GM23338 (cell line): Measurements from ENCODE around the gene SLC12A6. TPM values are rescaled to one million over a fixed set of nuclear protein-coding genes. Genes with fewer than 3 reads are reported as not detected.

ENCODE experiments used
- ATAC-seq: fragments of 200-7000 bp; cut with Tn5 transposase; 3 replicates; pipeline ENCODE4 v1.9.1; 2020
- DNase-seq: peaks from one replicate; pipeline ENCODE4 v3.0.0-alpha.2; 2015; ENCODE audit warnings: low spot score
- H2AFZ ChIP-seq: fragments of 200-600 bp; sonication (generic); 2 replicates; pipeline ENCODE4 v1.8.0; 2016; ENCODE audit warnings: antibody characterized with exemption, mild to moderate bottlenecking, moderate library complexity
- H3F3A ChIP-seq: fragments of 200-600 bp; sonication (generic); replicated peaks from 2 replicates; pipeline ENCODE4 v1.8.0; 2017; ENCODE audit warnings: antibody characterized with exemption, mixed run types, low read depth
- H3K27ac ChIP-seq: fragments of 200-600 bp; sonication (generic); 2 replicates; pipeline ENCODE4 v1.6.1; 2016; ENCODE audit warnings: low read depth
- H3K27me3 ChIP-seq: fragments of 200-600 bp; sonication (generic); 2 replicates; pipeline ENCODE4 v1.8.0; 2016; ENCODE audit warnings: mild to moderate bottlenecking, mixed run types, moderate library complexity; ENCODE audit not compliant: insufficient read depth
- H3K36me3 ChIP-seq: fragments of 200-600 bp; sonication (generic); 2 replicates; pipeline ENCODE4 v1.8.0; 2016; ENCODE audit warnings: mild to moderate bottlenecking; ENCODE audit not compliant: insufficient read depth
- H3K4me1 ChIP-seq: fragments of 200-600 bp; sonication (generic); 2 replicates; pipeline ENCODE4 v1.8.0; 2016; ENCODE audit warnings: mild to moderate bottlenecking, moderate library complexity; ENCODE audit not compliant: insufficient read depth
- H3K4me2 ChIP-seq: fragments of 200-600 bp; sonication (generic); 2 replicates; pipeline ENCODE4 v1.7.1; 2017; ENCODE audit warnings: mixed run types
- H3K4me3 ChIP-seq: fragments of 200-600 bp; sonication (generic); 2 replicates; pipeline ENCODE4 v1.6.1; 2016; ENCODE audit warnings: mixed run types
- H3K79me2 ChIP-seq: fragments of 200-600 bp; sonication (generic); replicated peaks from 2 replicates; pipeline ENCODE4 v1.8.0; 2017; ENCODE audit warnings: mild to moderate bottlenecking; ENCODE audit not compliant: insufficient read depth
- H3K9me2 ChIP-seq: fragments of 200-600 bp; sonication (generic); 2 replicates; pipeline ENCODE4 v1.8.0; 2017; ENCODE audit not compliant: insufficient read depth
- H4K20me1 ChIP-seq: fragments of 200-600 bp; sonication (generic); replicated peaks from 2 replicates; pipeline ENCODE4 v1.8.0; 2017; ENCODE audit warnings: mild to moderate bottlenecking; ENCODE audit not compliant: insufficient read depth
- H3K27ac Mint-ChIP-seq: 2 replicates; pipeline ENCODE4 v1.8.0; 2020; ENCODE audit warnings: inconsistent platforms, mild to moderate bottlenecking, moderate library complexity, mixed read lengths
- H3K27me3 Mint-ChIP-seq: 3 replicates; pipeline ENCODE4 v1.8.0; 2022; ENCODE audit warnings: low read depth, mild to moderate bottlenecking, moderate library complexity, mixed read lengths, inconsistent platforms; ENCODE audit not compliant: insufficient read depth, poor library complexity
- H3K36me3 Mint-ChIP-seq: 3 replicates; pipeline ENCODE4 v1.8.0; 2021; ENCODE audit warnings: low read depth, mild to moderate bottlenecking, inconsistent platforms, moderate library complexity, mixed read lengths
- H3K4me1 Mint-ChIP-seq: 3 replicates; pipeline ENCODE4 v1.8.0; 2020; ENCODE audit warnings: mild to moderate bottlenecking, inconsistent platforms, mixed read lengths
- H3K4me3 Mint-ChIP-seq: 3 replicates; pipeline ENCODE4 v1.8.0; 2021; ENCODE audit warnings: moderate library complexity, mild to moderate bottlenecking, inconsistent platforms, mixed read lengths
- H3K9me3 Mint-ChIP-seq: 3 replicates; pipeline ENCODE4 v1.8.0; 2020; ENCODE audit warnings: moderate library complexity, mild to moderate bottlenecking, inconsistent platforms, mixed read lengths
- CREB1 ChIP-seq: fragments of 250-450 bp; sonication (Bioruptor Pico); IDR thresholded peaks from 2 replicates; pipeline ENCODE4 v1.5.0; 2020; ENCODE audit warnings: low read depth, mild to moderate bottlenecking, moderate library complexity
- ETS1 ChIP-seq: IDR thresholded peaks from 2 replicates; pipeline ENCODE4 v1.6.1; 2016; ENCODE audit warnings: antibody characterized with exemption
- EZH2 ChIP-seq: fragments of 200-600 bp; sonication (generic); IDR thresholded peaks from one replicate; pipeline ENCODE4 v1.8.0; 2017; ENCODE audit warnings: antibody characterized with exemption, mild to moderate bottlenecking, low read depth; ENCODE audit not compliant: unreplicated experiment
- EZH2phosphoT487 ChIP-seq: fragments of 200-600 bp; sonication (generic); IDR thresholded peaks from one replicate; pipeline ENCODE4 v1.8.1; 2018; ENCODE audit warnings: antibody characterized with exemption; ENCODE audit not compliant: unreplicated experiment
- JUNB ChIP-seq: IDR thresholded peaks from one replicate; pipeline ENCODE4 v1.6.1; 2016; ENCODE audit warnings: antibody characterized with exemption; ENCODE audit not compliant: unreplicated experiment
- NANOG ChIP-seq: IDR thresholded peaks from 2 replicates; pipeline ENCODE4 v1.6.1; 2016; ENCODE audit warnings: antibody characterized with exemption, borderline replicate concordance
- POLR2AphosphoS5 ChIP-seq: IDR thresholded peaks from 2 replicates; pipeline ENCODE4 v1.6.1; 2016; ENCODE audit warnings: antibody characterized with exemption, low read depth
- REST ChIP-seq: IDR thresholded peaks from one replicate; pipeline ENCODE4 v1.6.1; 2018; ENCODE audit warnings: antibody characterized with exemption; ENCODE audit not compliant: unreplicated experiment
- STAT1 ChIP-seq: IDR thresholded peaks from one replicate; pipeline ENCODE4 v1.6.1; 2016; ENCODE audit warnings: antibody characterized with exemption; ENCODE audit not compliant: unreplicated experiment
- ZNF114 ChIP-seq: fragments of 250-450 bp; sonication (Bioruptor Pico); IDR thresholded peaks from 2 replicates; pipeline ENCODE4 v1.5.0; 2020; ENCODE audit warnings: mild to moderate bottlenecking, moderate library complexity
- ZNF331 ChIP-seq: fragments of 250-450 bp; sonication (Bioruptor Pico); IDR thresholded peaks from 2 replicates; pipeline ENCODE4 v1.5.0; 2020; ENCODE audit warnings: low read depth, mild to moderate bottlenecking, moderate library complexity
- polyA plus RNA-seq: library from polyadenylated mRNA; unstranded; fragments of >200 nt; fragmentation: Nextera tagmentation; extraction: Ambion mirVana; gene quantifications from 2 replicates; pipeline ENCODE4 v1.2.1, GENCODE V29; 2016
- total RNA-seq: library from RNA; depleted of rRNA; stranded (reverse); fragments of >200 nt; shearing (Covaris generic); gene quantifications from 2 replicates; pipeline ENCODE4 v1.2.3, GENCODE V29; 2014

The SLC12A6 gene
- total and polyA plus RNA-seq, 2 experiments from 2014 or later, result 2.4 to 14.1 TPM

GRCh38 chr15:34275721-34276120, 61.9 kb downstream of the SLC12A6 start (continued):
- TF ChIP-seq REST (no peak), POLR2AphosphoS5 (no peak), STAT1 (no peak), ZNF331 (CRISPR knock-in tag) (no peak), EZH2phosphoT487 (no peak), CREB1 (CRISPR knock-in tag) (no peak), NANOG (no peak), ETS1 (no peak), EZH2 (no peak), JUNB (no peak)

- H3K4me1 Mint-ChIP-seq, result no peaks in the 10 kb centered on the region
- H2AFZ ChIP-seq, result no peak overlapping the region
- H3K4me1 ChIP-seq, result no peaks in the 10 kb centered on the region
- no peak overlapping the region for H3K27ac Mint-ChIP-seq
- H3K27me3 Mint-ChIP-seq, result no peaks in the 10 kb centered on the region
- no peak overlapping the region for H3K4me3 ChIP-seq
- H3K36me3 ChIP-seq, result no peaks in the 10 kb centered on the region
- no peaks in the 10 kb centered on the region for H4K20me1 ChIP-seq
- H3K27ac ChIP-seq, result no peak overlapping the region
- DNase-seq, result no peak
- no peak for ATAC-seq
- no peaks in the 10 kb centered on the region for H3K79me2 ChIP-seq
- no peaks in the 10 kb centered on the region for H3F3A ChIP-seq
- no peaks in the 10 kb centered on the region for H3K9me3 Mint-ChIP-seq
- TF ChIP-seq ETS1 (no peak), ZNF114 (CRISPR knock-in tag) (no peak), JUNB (no peak), EZH2 (no peak)
- no peaks in the 10 kb centered on the region for H3K36me3 Mint-ChIP-seq
- H3K9me2 ChIP-seq, result no peaks in the 10 kb centered on the region
- H3K27me3 ChIP-seq, result no peaks in the 10 kb centered on the region
- no peak overlapping the region for H3K4me2 ChIP-seq
- no peak overlapping the region for H3K4me3 Mint-ChIP-seq
These were observed 62.4 kb downstream of the SLC12A6 start for GRCh38 chr15:34275154-34275553.
